H1 (cell line): ENCODE data around the gene SND1. TPM values are rescaled to one million over a fixed set of nuclear protein-coding genes. Genes with fewer than 3 reads are reported as not detected.

ENCODE experiments used
- CTCF ChIA-PET: fragments of 300-600 bp; sonication (Branson Sonifier 250); formaldehyde crosslinking; loops from one replicate; lab custom pipeline; 2021; ENCODE audit not compliant: partially characterized antibody; lab: Charles Lee
- POLR2A ChIA-PET: fragments of 300-600 bp; sonication (Branson Sonifier 250); formaldehyde crosslinking; loops from one replicate; lab custom pipeline; 2021; ENCODE audit warnings: inconsistent platforms; ENCODE audit not compliant: partially characterized antibody; lab: Charles Lee
- DNase-seq, 2 experiments: peaks; one replicate each; pipeline versions ENCODE4 v3.0.0 to v3.0.0-alpha.2; 2010 to 2022; ENCODE audit warnings: low spot score in 2 of 2, low read depth in 1 of 2, mixed read lengths in 1 of 2
- FAIRE-seq: peaks from 2 replicates; lab custom pipeline; 2011; peaks lifted over from hg19 to GRCh38; lab: Jason Lieb, UNC
- H2AFZ ChIP-seq: 2 replicates; pipeline ENCODE4 v1.8.1; 2012; ENCODE audit warnings: low read length, inconsistent platforms
- H2AK5ac ChIP-seq: 2 replicates; pipeline ENCODE4 v1.6.1; 2013; ENCODE audit warnings: low read depth, low read length
- H2BK120ac ChIP-seq: replicated peaks from 2 replicates; pipeline ENCODE3; 2013; ENCODE audit warnings: low read depth, low read length, inconsistent platforms
- H2BK12ac ChIP-seq: 2 replicates; pipeline ENCODE4 v1.6.1; 2013; ENCODE audit warnings: low read depth, low read length
- H2BK15ac ChIP-seq: 2 replicates; pipeline ENCODE4 v1.6.1; 2013; ENCODE audit warnings: low read length
- H2BK20ac ChIP-seq: 2 replicates; pipeline ENCODE4 v1.6.1; 2013; ENCODE audit warnings: low read length
- H2BK5ac ChIP-seq: 2 replicates; pipeline ENCODE4 v1.6.1; 2013; ENCODE audit warnings: low read depth, low read length
- H3K14ac ChIP-seq: 2 replicates; pipeline ENCODE4 v1.6.1; 2013; ENCODE audit warnings: inconsistent platforms; ENCODE audit not compliant: insufficient read length
- H3K18ac ChIP-seq: 2 replicates; pipeline ENCODE4 v1.6.1; 2013; ENCODE audit warnings: low read length; ENCODE audit errors: extremely low read depth
- H3K23ac ChIP-seq: 2 replicates; pipeline ENCODE4 v1.6.1; 2013; ENCODE audit warnings: inconsistent platforms; ENCODE audit not compliant: insufficient read length
- H3K23me2 ChIP-seq: 2 replicates; pipeline ENCODE4 v1.6.1; 2013; ENCODE audit warnings: low read depth, low read length
- H3K27ac ChIP-seq: 2 replicates; pipeline ENCODE4 v1.6.1; 2011; ENCODE audit warnings: low read depth, low read length, inconsistent platforms
- H3K27me3 ChIP-seq, 4 experiments: replicated peaks in 1 of 4; 1 replicate in 1 of 4; 2 replicates in 3 of 4; pipeline versions ENCODE4 v1.6.1 to v1.8.1; 2011 to 2013; ENCODE audit warnings: low read length in 3 of 4, mild to moderate bottlenecking in 3 of 4, inconsistent platforms in 2 of 4, mixed read lengths in 2 of 4, moderate library complexity in 1 of 4; ENCODE audit not compliant: control insufficient read depth in 3 of 4, insufficient read depth in 3 of 4; ENCODE audit errors: extremely low read depth in 1 of 4
- H3K36me3 ChIP-seq, 4 experiments: 2 replicates each; pipeline versions ENCODE4 v1.6.1 to v1.8.1; 2011 to 2013; ENCODE audit warnings: mild to moderate bottlenecking in 4 of 4, low read length in 3 of 4, moderate library complexity in 2 of 4, control low read depth in 1 of 4, inconsistent platforms in 1 of 4; ENCODE audit not compliant: insufficient read depth in 4 of 4, control insufficient read depth in 2 of 4
- H3K4ac ChIP-seq: replicated peaks from 2 replicates; pipeline ENCODE3; 2013; ENCODE audit warnings: low read length, low read depth, mixed read lengths, inconsistent platforms; ENCODE audit not compliant: insufficient read length
- H3K4me1 ChIP-seq, 4 experiments: replicated peaks in 1 of 4; 1 replicate in 1 of 4; 2 replicates in 3 of 4; pipeline versions ENCODE4 v1.6.1 to v1.8.1; 2011 to 2013; ENCODE audit warnings: low read length in 3 of 4, inconsistent platforms in 2 of 4, mixed read lengths in 1 of 4; ENCODE audit not compliant: insufficient read depth in 4 of 4, control insufficient read depth in 3 of 4
- H3K4me2 ChIP-seq, 2 experiments: 2 replicates each; pipeline versions ENCODE4 v1.6.1 to v1.8.1; 2011 to 2013; ENCODE audit warnings: low read depth in 2 of 2, low read length in 2 of 2, control low read depth in 1 of 2, inconsistent platforms in 1 of 2, mild to moderate bottlenecking in 1 of 2; ENCODE audit not compliant: insufficient read depth in 1 of 2
- H3K4me3 ChIP-seq, 4 experiments: fragments of 200-600, 300-600 bp in 1 of 4; sonication (generic), shearing (Covaris generic), sonication (Bioruptor Twin) in 1 of 4; 2 replicates each; pipeline versions ENCODE4 v1.5.1 to v1.8.1; 2011 to 2016; ENCODE audit warnings: low read length in 4 of 4, low read depth in 3 of 4, control low read depth in 2 of 4, inconsistent platforms in 2 of 4, mild to moderate bottlenecking in 2 of 4, mixed read lengths in 1 of 4, moderate library complexity in 1 of 4; ENCODE audit not compliant: insufficient read depth in 2 of 4; ENCODE audit errors: extremely low read depth in 1 of 4
- H3K56ac ChIP-seq: replicated peaks from 2 replicates; pipeline ENCODE3; 2013; ENCODE audit warnings: low read depth, mild to moderate bottlenecking, mixed read lengths, low read length, inconsistent platforms; ENCODE audit not compliant: insufficient read length
- H3K79me1 ChIP-seq: 2 replicates; pipeline ENCODE4 v1.6.1; 2013; ENCODE audit warnings: low read depth, low read length, control low read depth
- H3K79me2 ChIP-seq, 2 experiments: 2 replicates each; pipeline versions ENCODE4 v1.6.1 to v1.8.1; 2012 to 2013; ENCODE audit warnings: low read length in 2 of 2, mild to moderate bottlenecking in 2 of 2, inconsistent platforms in 1 of 2; ENCODE audit not compliant: insufficient read depth in 2 of 2, control insufficient read depth in 1 of 2
- H3K9ac ChIP-seq, 4 experiments: replicated peaks in 1 of 4; 1 replicate in 1 of 4; 2 replicates in 3 of 4; pipeline versions ENCODE4 v1.6.1 to v1.8.1; 2011 to 2013; ENCODE audit warnings: low read depth in 3 of 4, low read length in 3 of 4, control low read depth in 2 of 4, mild to moderate bottlenecking in 2 of 4, moderate library complexity in 2 of 4, inconsistent platforms in 1 of 4; ENCODE audit errors: extremely low read depth in 1 of 4
- H3K9me3 ChIP-seq, 2 experiments: 2 replicates each; pipeline versions ENCODE4 v1.6.1 to v1.8.1; 2012 to 2013; ENCODE audit warnings: mild to moderate bottlenecking in 2 of 2, moderate library complexity in 2 of 2, control low read depth in 1 of 2, inconsistent platforms in 1 of 2, low read depth in 1 of 2, low read length in 1 of 2, mixed read lengths in 1 of 2; ENCODE audit not compliant: insufficient read depth in 2 of 2
- H4K20me1 ChIP-seq, 2 experiments: replicated peaks in 1 of 2; 2 replicates each; pipeline versions ENCODE3 to v1.8.1; 2011 to 2013; ENCODE audit warnings: inconsistent platforms in 2 of 2, low read length in 2 of 2, mild to moderate bottlenecking in 1 of 2; ENCODE audit not compliant: insufficient read depth in 2 of 2, control insufficient read depth in 1 of 2
- H4K5ac ChIP-seq: 2 replicates; pipeline ENCODE4 v1.6.1; 2013; ENCODE audit warnings: low read length, low read depth, mixed read lengths, inconsistent platforms; ENCODE audit not compliant: insufficient read length
- H4K8ac ChIP-seq: 2 replicates; pipeline ENCODE4 v1.8.0; 2013; ENCODE audit warnings: mild to moderate bottlenecking, moderate library complexity, low read length, inconsistent platforms; ENCODE audit not compliant: insufficient read depth; ENCODE audit errors: extremely low read depth
- H4K91ac ChIP-seq: replicated peaks from 2 replicates; pipeline ENCODE3; 2013; ENCODE audit warnings: low read length, mixed read lengths, inconsistent platforms; ENCODE audit not compliant: insufficient read length
- ASH2L ChIP-seq: fragments of 200-600, 300-600 bp; sonication (generic); IDR thresholded peaks from one replicate; pipeline ENCODE4 v1.7.1; 2017; ENCODE audit warnings: low read length
- BCL11A ChIP-seq, 2 experiments: IDR thresholded peaks; one replicate each; pipeline ENCODE4 v1.6.1; 2011; ENCODE audit warnings: low read depth in 2 of 2, low read length in 2 of 2, mild to moderate bottlenecking in 2 of 2
- HDAC2 ChIP-seq, 2 experiments: fragments of 300-600 bp in 1 of 2; sonication (generic) in 1 of 2; IDR thresholded peaks; 2 replicates each; pipeline ENCODE4 v1.6.1; 2011 to 2012; ENCODE audit warnings: low read depth in 2 of 2, low read length in 2 of 2, mild to moderate bottlenecking in 2 of 2, moderate library complexity in 2 of 2, borderline replicate concordance in 1 of 2, inconsistent platforms in 1 of 2
- NRF1 ChIP-seq: IDR thresholded peaks from 2 replicates; pipeline ENCODE4 v1.6.1; 2011; ENCODE audit warnings: mild to moderate bottlenecking, low read depth, low read length, improper control_type of control experiment
- RAD21 ChIP-seq, 2 experiments: IDR thresholded peaks in 1 of 2; conservative IDR thresholded peaks in 1 of 2; 2 replicates each; pipeline ENCODE4 v1.6.1; 2011; ENCODE audit warnings: low read depth in 2 of 2, low read length in 2 of 2, improper control_type of control experiment in 1 of 2, inconsistent platforms in 1 of 2, mild to moderate bottlenecking in 1 of 2, moderate library complexity in 1 of 2
- ZNF274 ChIP-seq: IDR thresholded peaks from 2 replicates; pipeline ENCODE4 v1.7.0; 2012; ENCODE audit warnings: low read length, borderline replicate concordance; ENCODE audit errors: extremely low read depth
- WGBS, 2 experiments: shearing (Covaris generic) in 1 of 2; methylation state at CpG; one replicate each; pipeline versions ENCODE4 v1.1.6 to v1.1.7; 2013 to 2015; ENCODE audit warnings: low lambda C conversion rate in 2 of 2, mixed read lengths in 2 of 2, inconsistent platforms in 1 of 2, low coverage in 1 of 2, missing lambda C conversion rate in 1 of 2; ENCODE audit not compliant: insufficient replicate concordance in 2 of 2, insufficient coverage in 1 of 2, insufficient read length in 1 of 2; ENCODE audit errors: extremely low coverage in 1 of 2, missing lambda C conversion rate in 1 of 2; 5-methylcytosine and 5-hydroxymethylcytosine counted together
- polyA plus RNA-seq, 7 experiments: library from polyadenylated mRNA; depleted of rRNA in 3 of 7; stranded (reverse) in 5 of 7; unstranded in 2 of 7; fragments of >200 nt in 5 of 7; fragments of 200-250 nt in 2 of 7; gene quantifications; 1 replicate in 5 of 7; 2 replicates in 1 of 7; 4 replicates in 1 of 7; pipeline versions ENCODE4 v1.2.1 to v1.2.3, GENCODE V29; 2011 to 2013; ENCODE audit warnings: missing spikeins in 2 of 7, mixed read lengths in 2 of 7
- total RNA-seq: library from RNA; stranded (reverse); fragmentation: NEBNext Ultra II Directional; extraction: Animal tissue kit (Norgen Biotek cat#: 25700); gene quantifications from 2 replicates; pipeline ENCODE4 v1.2.1, GENCODE V29; 2021
- TF ChIP-seq, protein P1 (sequence below): IDR thresholded peaks from 2 replicates; pipeline ENCODE4 v1.6.1; 2011; ENCODE audit warnings: low read depth, mild to moderate bottlenecking, low read length; ENCODE audit not compliant: insufficient read depth

The SND1 gene
- total and polyA plus RNA-seq, 2 of the 8 experiments (the other 6 are each of a cell fraction or from before 2014, with no cell fraction given): 122 to 290 TPM

DNA sequence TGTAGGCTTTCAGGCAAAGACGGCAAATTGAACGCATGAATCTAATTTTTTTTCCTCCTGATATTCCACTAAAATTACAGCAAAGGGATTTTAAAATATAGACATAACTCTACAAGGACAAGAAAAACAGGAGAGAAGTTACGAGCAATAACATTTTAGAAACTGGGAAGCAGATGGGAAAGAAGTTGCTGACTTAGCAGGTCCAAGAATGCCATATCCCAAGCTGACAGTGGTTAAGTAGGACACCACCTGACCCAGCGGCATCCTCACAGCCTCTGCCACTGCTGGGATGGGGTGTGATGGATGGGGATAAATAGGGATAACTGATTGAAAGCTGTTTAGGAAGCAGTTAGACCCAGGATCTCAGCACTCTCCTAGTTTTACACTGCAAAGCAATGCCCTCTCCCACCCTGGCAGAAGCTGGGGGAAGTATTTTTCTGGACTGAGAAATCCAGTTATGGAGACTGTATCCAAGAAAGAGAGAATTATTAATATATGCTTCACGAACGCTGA is 489.7 kb downstream of the SND1 start:
- H3K4me2 ChIP-seq: no peak overlapping the region
- H3K27me3 ChIP-seq: peaks cover 4 to 9% (median 7%) of the 10 kb centered on the region in 4 experiments
- H2AK5ac ChIP-seq: no peak overlapping the region
- CTCF ChIA-PET: interaction anchor here (1.4 to 3.3 kb wide), 3 partner anchors 13 to 67 kb away, joined by 3 to 37 read pairs (median 8); no protein-coding TSS in a partner anchor
- no peak overlapping the region for H3K9ac ChIP-seq
- no peak overlapping the region for H3K23ac ChIP-seq
- H3K9me3 ChIP-seq: peaks cover 2 to 3% of the 10 kb centered on the region in 2 experiments; a peak in 1 of 4 replicates
- no peak overlapping the region for H3K4ac ChIP-seq
- no peak overlapping the region for H2BK15ac ChIP-seq
- H3K79me2 ChIP-seq: no peaks in the 10 kb centered on the region
- H4K20me1 ChIP-seq: no peaks in the 10 kb centered on the region
- no peak for FAIRE-seq
- H2BK12ac ChIP-seq: no peak overlapping the region
- H4K91ac ChIP-seq: no peak overlapping the region
- H4K5ac ChIP-seq: no peak overlapping the region
- H3K4me1 ChIP-seq: no peaks in the 10 kb centered on the region; a peak in 1 of 7 replicates
- POLR2A ChIA-PET: interaction anchor here (0.5 to 0.6 kb wide), 2 partner anchors 185 to 515 kb away, joined by 3 read pairs; no protein-coding TSS in a partner anchor
- H3K79me1 ChIP-seq: no peaks in the 10 kb centered on the region
- no peak for TF ChIP-seq RAD21 (IDR thresholded peaks at IDR 0.05 in 1 of 2, conservative IDR thresholded peaks at IDR 0.05 in 1 of 2; ENCODE audit: low read depth in 2 of 2, low read length in 2 of 2)
- no peak for TF ChIP-seq HDAC2 (IDR thresholded peaks at IDR 0.05; ENCODE audit: borderline replicate concordance in 1 of 2, low read depth in 2 of 2, low read length in 2 of 2)
- TF ChIP-seq ASH2L: no peak
- TF ChIP-seq NRF1: no peak
- TF ChIP-seq BCL11A (IDR thresholded peaks at IDR 0.05; ENCODE audit: low read depth in 2 of 2, low read length in 2 of 2): no peak
- TF ChIP-seq, protein P1, sequence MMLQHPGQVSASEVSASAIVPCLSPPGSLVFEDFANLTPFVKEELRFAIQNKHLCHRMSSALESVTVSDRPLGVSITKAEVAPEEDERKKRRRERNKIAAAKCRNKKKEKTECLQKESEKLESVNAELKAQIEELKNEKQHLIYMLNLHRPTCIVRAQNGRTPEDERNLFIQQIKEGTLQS: no peak
- TF ChIP-seq ZNF274: no peak
- no peaks in the 10 kb centered on the region for H3K23me2 ChIP-seq
- H3K27ac ChIP-seq: no peak overlapping the region
- H2BK120ac ChIP-seq: no peak overlapping the region
- H2AFZ ChIP-seq: no peak overlapping the region
- no peak overlapping the region for H2BK20ac ChIP-seq
- H4K8ac ChIP-seq: no peak overlapping the region
- H3K36me3 ChIP-seq: no peaks in the 10 kb centered on the region
- peak in 1 of 2 experiments; percentile 19 for DNase-seq
- no peak overlapping the region for H2BK5ac ChIP-seq
- no peak overlapping the region for H3K56ac ChIP-seq
- no peak overlapping the region for H3K14ac ChIP-seq
- WGBS, 2 experiments: 85% methylated on average over 6 of the region's 6 CpGs; no CpG with 5 or more reads in 1 of the 2 experiments
- no peak overlapping the region for H3K18ac ChIP-seq
- no peak overlapping the region for H3K4me3 ChIP-seq
